Measurements from ENCODE around the gene SYT10.
"Not testable (repeated sequence)": the region's sequence is repeated elsewhere in the genome, so short reads cannot be mapped to it uniquely, and the experiment has no call there.

SYT10 gene, protein sequence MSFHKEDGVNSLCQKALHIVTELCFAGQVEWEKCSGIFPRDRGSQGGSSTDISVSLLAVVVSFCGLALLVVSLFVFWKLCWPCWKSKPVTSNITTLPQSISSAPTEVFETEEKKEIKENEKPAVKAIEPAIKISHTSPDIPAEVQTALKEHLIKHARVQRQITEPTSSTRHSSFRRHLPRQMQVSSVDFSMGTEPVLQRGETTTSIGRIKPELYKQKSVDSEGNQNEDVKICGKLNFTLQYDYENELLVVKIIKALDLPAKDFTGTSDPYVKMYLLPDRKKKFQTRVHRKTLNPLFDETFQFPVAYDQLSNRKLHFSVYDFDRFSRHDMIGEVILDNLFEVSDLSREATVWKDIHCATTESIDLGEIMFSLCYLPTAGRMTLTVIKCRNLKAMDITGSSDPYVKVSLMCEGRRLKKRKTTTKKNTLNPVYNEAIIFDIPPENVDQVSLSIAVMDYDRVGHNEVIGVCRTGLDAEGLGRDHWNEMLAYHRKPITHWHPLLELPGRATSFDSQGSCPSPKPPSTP

DNA sequence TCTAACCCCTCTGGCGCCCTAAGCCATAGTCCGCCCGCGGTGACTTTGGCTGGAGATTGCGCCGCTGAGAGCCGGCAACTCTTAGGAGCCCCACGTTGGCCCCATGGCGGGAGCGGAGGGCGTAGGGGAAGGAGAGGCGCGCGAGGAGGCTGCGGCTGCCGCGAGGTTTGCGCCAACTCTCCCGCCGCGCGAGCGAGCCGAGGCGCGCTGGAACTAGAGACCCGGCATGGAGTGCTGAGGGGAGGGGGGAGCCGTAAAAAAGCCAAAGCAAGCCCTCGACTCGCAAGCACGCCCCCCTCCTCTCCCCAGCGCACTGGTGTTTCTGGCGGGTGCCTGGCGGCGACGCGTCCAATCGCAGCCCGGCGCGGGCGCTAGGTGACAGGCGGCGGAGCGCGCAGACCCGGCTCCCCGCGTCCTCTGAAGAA is at the start of gene SYT10:
Gene SYT10, minus strand, starts transcription at position 233 of the 425 bp plus-strand sequence. CDS start 297 bp downstream, outside the sequence.
- DNase-seq: no peak

DNA sequence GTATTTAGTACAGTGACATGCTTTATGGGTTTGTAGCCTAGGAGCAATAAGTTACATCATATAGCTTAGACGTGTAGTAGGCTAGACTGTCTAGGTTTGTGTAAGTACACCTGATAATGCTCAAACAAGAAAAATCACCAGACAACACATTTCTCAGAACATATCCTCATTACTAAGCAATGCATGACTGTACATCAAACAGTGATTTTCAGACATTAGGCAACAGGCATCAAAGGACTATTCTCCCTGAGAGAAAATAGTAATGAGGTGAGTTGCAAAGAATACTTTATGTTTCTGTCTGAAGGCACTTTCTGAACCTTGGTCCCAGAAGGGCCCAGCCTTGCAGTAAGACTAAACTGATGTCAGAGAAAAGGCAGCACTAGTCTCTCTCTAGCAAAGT is 48.4 kb upstream of the SYT10 start:
- no peak for DNase-seq

DNA sequence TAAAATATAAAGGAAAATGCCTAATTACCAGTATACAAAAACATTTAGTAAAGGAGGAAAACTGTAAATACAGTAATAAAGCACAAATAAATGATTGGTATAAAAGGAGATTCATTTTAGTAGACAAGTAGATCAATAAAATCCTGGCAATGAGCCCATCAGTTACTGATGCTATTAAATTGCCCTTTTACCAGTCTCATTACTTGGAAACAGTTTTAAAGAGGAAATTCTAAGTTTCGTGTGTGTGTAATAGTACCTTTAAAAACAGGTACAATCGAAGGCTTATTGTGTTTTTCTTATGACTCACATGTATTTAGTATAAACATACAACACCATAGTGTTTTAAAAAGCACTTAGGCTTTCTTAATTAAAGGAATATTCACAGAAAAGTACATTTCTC is 46.4 kb upstream of the SYT10 start:
- no peak for DNase-seq

DNA sequence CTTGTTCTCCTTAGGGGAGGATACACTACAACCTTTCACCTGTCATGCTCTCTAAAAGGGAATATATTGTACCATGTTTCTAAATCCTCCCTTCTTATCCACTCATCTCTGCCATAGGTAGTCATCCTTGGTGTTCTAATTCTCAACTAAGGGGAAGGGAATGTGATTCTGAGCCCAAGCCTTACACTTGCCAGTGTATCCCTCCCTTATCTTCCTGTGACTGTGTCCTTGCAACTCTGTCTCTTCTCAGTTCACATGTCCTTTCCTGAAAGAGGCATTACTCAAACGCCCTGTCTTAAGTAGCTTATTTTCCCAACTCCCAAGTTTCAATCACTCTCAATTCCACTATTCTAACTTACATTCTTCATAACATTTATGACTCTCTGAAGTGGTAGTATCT is 44.5 kb upstream of the SYT10 start:
- no peak for DNase-seq

DNA sequence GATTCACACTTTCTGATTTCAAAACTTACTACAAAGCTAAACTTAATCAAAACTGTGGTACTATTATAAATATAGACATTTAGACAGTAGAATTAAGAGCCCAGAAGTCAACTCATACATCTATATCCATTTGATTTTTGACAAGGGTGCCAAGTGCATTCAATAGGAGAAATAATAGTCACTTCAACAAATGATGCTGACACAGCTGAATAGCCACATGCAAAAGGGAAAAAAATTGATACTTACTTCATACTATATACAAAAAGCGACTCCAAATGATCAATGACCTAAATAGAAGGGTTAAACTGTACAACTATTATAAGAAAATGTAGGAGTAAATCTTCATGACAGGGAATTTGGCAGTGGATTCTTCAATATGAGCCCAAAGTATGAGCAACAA is 40.7 kb upstream of the SYT10 start:
- DNase-seq: no peak

DNA sequence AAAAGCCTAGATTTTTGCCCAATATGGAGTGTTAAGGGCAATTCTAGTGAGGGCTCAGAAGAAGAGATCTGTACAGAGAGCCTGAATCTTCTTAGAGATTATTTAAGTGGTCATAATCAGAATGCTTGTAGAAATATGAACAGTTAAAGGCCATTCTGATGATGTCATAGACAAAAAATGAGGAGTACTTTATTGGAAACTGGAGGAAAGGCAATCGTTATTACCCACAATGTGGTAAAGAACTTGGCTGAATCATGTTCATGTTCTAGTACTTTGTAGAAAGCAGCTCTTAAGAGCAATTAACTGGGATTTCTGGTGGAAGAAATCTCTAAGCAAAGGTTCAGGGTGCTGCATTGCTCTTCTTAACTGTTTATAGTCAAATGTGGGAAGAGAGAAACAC is 36.4 kb upstream of the SYT10 start:
- no peak for DNase-seq

DNA sequence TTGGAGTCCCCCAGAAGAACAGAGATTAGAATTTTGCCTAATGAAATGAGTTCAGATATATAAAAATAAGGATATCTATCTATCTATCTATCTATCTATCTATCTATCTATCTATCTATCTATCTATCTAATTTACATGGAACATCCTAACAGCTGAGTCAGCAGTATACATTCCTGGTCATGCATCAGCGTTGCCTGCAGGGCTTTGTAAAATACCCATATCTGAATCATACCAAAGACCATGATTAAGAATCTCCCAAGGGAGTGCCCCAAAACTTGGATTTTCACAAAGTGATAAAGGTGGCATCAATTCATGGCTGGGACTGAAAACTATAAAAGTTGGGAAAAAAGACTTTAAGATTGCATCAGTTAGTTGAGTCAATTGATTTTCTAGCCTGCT is 32.7 kb upstream of the SYT10 start:
- no peak for DNase-seq

DNA sequence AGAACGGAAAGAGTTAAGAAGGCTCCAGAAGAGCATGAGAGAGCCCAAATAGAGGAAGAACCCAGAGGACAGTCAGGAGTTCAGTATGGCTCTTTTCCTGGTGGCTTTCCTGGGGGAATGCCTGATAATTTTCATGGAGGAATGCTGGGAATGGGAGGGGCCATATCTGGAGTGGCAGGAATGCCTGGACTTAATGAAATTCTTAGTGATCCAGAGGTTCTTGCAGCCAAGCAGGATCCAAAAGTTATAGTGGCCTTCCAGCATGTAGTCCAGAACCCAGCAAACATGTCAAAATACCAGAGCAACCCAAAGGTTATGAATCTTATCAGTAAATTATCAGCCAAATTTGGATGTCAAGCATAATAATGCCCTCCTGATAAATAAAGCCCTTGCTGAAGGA is 15.5 kb upstream of the SYT10 start:
- DNase-seq: no peak

DNA sequence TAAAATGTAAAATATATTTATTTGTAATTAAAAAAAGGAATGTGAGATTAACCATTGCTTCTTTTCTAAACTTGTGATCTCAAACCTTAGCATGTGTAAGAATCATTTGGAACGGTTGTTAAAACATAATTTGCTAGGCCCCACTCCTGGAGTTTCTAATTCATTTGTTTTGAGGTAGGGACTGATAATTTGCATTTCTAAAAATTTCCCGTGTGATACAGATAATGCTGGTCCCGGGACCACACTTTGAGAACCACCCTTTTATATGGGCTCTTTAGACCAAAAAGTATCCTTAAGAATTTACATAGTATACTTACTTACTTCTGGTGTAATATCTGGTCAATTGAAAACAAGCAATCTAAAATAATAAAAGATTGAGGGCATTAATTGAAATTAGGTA is 10.9 kb upstream of the SYT10 start:
- no peak for DNase-seq

DNA sequence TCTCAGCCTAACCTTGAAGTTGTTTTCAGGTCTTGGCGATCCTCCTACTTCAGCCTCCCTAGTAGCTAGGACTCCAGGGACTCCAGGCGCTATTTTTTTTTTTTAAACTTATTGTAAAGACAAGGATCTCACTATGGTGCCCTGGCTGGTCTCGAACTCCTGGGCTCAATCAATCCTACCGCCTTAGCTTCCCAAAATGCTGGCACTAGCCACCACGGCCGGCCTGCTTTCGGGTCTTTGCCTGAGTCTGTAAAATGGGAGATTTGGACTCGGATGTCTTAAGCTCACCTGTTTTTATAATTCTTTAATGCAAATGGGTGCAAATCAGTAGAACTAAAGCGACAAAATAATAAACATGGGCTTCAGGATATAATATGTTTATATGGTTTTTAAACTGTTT is 858 bp upstream of the SYT10 start:
- no peak for DNase-seq

DNA sequence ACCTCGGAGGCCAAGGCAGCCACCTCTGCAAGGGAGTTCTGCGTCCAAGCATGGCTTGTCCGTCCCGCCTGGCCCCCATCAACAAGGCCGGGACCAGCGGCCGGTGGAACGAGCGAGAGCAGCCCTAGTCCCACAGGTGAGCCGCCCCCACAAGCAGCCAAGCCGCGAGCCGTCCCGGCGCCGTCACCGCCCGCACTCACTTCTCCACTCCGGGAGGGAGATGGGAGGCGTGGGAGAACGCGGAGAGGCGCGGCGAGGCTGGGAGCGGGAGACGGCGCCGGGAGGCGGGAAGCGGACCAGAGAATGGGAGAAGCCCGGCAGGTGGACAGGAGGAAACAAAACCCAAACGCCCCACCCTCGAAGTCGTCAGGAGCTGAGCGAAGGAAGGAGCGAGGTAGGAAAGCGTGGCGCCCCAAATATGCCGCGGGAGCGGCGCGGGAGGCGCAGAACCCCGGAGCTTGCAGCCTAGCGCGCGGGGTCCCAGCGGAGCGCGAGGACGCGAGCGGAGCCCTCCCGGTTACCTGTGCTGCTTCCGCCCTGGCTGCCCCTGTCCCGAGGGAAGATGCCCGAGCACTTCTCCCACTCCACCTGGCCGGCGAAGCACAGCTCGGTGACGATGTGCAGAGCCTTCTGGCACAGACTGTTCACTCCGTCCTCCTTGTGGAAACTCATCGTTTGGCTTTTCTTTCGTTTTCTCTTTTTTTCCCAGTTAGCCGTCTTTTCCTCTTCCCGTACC is 600 bp downstream of the SYT10 start:
- no peak for DNase-seq

DNA sequence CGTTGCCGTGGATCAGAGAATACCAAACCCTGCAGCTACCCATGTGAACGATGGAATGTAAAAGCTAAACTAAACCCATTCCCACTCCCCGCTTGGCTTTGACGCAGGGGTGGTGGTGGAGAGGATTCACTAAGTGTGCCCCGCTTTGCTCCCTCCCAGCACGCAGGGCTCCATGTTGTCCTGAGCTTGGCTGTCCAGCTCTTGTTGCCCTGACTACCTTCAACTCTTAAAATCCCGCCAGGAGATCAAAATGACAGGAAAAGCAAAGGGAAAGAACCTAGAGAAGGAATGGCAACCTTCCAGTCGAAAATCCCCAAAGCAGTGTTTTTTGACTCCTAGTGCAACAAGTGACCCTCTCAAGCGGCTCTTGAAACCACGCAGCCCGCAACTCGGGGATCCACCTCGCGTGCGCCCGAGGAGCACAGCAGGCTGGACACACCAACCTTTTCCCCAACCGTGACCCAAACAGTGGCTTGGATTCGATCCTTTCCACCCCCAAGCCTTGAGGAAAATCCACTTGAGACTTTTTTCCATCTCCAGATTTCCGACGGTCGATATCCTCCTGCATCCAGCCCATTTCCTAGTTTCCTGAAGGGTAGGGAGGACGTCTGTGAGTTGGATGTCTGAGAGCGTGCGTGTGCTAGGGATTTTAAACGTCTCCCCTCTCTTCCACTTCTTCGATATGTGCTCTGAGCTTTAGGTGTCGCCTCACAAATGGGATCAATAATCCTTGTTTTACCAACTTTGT is 1.4 kb downstream of the SYT10 start:
- DNase-seq: no peak

DNA sequence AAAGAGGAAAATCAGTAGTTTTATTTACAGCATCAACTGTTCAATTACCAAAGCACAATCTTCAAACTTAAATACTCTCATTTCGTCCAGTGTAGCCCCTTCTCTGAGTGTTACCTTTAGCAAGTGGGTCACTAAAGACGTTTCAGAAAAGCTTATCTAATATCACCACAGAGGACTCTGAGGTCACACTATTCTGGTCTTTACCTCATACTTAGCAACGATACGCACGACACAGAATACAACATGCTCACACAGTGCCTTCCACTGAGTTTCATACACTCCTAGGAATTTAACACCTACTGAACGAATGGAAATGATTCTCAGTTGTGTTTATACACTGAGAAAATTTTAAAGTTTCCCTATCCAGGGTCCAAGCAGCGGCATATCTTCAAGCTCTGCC is 2.0 kb downstream of the SYT10 start:
- DNase-seq: no peak

DNA sequence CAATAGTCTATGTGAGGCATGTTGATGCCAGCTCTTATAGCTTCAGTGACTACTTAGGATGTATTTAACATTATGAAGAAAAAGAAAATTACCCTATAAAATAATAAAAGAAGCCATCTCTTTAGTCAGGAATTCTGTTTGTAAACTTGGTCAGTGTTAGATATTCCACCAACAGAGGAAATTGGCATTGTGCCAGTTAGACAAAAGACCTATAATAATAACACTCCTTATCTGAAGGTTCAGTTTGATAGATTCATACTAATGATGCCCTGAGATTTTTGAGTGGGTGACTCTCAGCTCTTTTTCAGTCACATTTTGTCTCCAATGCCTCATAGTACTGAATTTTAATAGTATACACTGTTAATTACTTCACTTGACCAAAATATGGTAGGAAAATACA is 6.6 kb downstream of the SYT10 start:
- no peak for DNase-seq

DNA sequence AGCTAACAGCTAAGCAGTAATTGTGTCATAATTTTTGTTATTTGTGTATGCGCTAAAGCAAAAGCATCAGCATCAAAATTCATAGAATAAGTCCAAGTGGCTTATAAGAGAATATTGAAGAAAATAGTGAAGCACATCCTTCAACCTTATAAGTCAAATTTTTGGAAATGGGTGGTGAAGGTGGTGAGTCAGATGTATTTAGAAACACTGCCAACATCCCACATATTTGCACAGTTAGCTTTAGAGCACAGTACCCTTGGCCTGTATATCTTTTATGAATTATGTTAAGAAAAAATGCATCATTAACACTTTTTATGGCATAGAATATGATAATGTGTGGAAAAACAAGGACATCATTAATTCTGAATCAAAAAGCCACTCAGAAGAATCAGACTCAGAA is 8.0 kb downstream of the SYT10 start:
- DNase-seq: no peak

DNA sequence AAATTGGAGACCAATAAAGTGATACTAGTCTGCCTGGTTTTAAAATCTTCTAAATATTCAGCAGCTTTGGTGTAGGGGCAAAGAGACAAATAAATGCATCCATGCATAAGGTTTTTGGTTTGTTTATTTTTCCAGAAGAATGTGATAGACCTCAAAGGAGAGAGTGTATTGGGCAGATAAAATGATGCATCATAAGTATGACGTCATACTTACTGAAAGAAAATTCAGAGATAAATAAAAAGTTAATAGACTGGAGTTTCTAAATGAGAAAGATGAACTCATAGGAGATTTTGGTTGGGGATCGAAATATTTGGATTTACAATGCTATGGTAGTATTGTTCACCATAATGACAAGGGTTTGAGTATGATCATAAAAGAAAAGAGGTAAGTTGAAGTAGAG is 10.2 kb downstream of the SYT10 start:
- no peak for DNase-seq

DNA sequence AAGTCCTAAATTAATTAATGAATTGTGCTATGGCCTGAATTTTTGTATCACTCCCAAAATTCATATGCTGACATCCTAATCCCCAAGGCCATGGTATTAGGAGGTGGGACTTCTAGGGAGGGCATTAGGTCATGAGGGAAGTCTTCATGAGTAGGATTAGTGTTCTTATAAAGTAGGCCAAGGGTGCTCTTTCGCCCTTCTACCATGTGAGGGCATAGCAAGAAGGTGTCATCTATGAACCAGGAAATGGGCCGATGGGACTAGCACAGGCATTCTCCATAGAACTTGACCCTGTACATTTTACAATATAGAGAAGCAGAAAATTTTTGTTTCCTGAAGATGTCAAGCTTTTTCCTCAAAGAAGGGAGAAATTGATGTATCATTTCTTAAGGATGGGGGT is 12.5 kb downstream of the SYT10 start:
- no peak for DNase-seq

DNA sequence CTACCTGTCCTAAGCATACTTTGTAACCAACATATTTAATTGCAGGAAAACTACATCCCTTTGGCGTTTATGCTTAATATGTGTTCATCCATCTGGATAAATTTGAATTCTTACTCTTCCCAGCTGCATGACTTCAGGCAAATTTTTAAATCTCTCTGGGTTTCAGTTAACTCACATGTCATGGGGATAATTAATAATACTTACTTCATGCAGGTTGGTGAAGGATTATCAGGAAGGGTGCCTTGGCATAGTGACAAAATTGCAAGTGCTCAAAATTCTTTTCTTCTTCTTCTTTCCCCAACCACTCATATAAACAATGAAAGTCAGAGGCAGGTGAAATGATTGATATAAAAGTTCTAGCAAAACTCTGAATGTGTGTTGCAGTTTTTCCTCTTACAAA is 15.9 kb downstream of the SYT10 start:
- DNase-seq: no peak

DNA sequence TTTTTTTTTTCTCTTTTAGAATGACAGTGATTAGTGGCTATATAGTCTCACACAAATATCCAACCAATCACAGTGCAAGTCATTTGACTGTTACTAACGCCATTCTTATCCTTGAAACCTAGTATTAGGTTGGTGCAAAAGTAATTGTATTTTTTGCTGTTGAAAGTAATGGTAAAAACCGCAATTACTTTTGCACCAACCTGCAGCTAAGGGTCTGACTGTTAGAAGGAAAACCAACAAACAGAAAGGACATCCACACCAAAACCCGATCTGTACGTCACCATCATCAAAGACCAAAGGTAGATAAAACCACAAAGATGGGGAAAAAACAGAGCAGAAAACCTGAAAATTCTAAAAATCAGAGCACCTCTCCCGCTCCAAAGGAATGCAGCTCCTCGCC is 27.2 kb downstream of the SYT10 start:
- DNase-seq: not testable (repeated sequence)

DNA sequence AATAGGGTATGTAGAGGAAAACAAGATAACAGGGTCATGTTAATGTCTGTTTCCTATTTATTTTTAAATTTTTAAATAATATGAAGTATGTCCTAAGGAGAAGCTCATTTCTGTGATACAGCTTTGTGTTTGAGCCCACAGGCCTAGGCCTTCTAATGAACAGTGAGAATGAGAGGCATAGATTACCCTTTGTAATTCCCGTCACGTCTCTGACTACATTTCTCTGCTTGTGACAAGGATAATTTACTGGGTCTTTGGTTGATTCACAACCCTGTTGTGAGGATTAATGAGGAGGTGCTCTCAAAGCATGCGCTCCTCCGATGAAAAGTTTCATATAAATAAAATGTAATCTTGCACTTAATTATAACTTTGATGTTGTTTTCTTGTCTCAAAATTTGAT is 56.1 kb downstream of the SYT10 start:
- DNase-seq: no peak

DNA sequence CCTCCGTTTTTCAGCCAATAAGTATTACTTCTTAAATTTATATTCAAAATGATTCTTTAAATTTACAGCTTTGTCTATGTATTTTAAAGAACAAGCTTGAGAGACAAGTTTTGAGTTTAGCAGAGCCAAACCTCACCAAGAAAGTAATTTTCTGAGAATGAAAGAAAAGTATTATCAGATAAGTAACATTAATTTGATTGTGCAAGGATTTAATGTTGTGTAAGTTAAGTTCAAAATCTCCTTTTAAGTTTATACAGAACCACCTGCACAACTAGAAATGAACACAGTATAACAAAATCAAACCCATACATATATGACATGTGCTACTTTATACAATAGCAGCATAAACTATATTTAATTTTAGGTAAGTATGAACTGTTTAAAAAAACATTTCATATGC is 63.5 kb downstream of the SYT10 start:
- DNase-seq: no peak

DNA sequence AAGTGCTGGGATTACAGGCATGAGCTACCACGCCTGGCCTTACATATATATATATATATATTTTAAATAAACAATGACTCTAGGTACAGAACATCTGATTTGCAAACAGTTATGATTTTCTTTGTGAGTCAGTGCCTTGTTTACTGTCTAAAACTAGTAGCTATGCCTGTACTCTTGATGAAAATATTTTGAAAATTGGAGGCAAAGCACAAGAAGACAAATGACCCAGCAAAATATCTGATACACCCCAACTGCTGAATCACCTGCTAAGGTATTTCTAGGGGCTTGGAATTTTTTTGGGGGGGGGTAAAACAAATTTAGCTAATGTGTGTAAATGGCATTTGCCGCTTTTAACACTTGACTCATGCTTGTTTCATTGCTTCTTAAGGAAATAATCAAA is 69.3 kb downstream of the SYT10 start:
- no peak for DNase-seq

DNA sequence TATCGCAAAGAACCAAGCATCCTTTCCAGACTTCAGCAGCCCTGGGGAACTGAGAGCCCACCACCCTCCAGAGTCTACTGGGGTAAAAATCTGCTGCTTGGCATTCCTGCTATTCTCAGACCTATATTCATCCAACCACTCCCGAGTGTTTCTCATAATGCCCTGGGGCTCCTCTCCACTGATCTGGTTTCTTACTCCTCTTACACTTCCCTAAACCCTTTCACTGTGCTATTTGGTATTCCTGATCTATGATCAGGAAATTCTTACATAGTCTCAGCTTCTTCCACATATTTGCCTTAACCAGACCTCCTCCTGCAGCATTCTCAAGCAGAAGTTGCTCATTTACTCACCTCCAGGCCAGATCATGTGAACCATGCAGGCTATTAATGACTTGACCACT is 82.4 kb downstream of the SYT10 start:
- DNase-seq: no peak

DNA sequence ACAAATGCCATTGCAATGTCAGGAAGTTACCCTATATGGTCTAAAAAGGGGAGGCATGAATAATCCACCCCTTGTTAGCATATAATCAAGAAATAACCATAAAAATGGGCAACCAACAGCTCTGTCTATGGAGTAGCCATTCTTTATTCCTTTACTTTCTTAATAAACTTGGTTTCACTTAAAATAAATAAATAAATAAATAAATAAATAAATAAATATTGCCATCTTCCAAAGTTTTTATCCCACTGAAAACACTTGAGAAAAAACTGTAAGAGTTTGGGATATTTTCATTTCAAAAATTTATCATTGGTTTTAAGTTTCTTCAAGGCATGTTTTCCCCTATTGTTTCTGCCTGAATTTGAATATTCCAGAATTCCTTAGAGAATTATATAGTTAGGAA is 89.8 kb downstream of the SYT10 start:
- DNase-seq: no peak

All from stimulated activated CD4-positive, alpha-beta T cell treated with anti-CD3 and anti-CD28 coated beads, Interleukin-2, amount 100 ng/mL, for 24 hours (primary cell).